Fibroblast of skin of back (primary cell): Measurements from ENCODE around the gene ZSCAN20.

Experiments used
- DNase-seq: peaks from one replicate; pipeline ENCODE4 v3.0.0-alpha.2; 2013

The ZSCAN20 gene

GRCh38 chr1:33535334-33535733 lies 62.9 kb downstream of the ZSCAN20 start:
- no peak for DNase-seq

GRCh38 chr1:33537885-33538284 lies 65.4 kb downstream of the ZSCAN20 start:
- DNase-seq, result no peak

DNA sequence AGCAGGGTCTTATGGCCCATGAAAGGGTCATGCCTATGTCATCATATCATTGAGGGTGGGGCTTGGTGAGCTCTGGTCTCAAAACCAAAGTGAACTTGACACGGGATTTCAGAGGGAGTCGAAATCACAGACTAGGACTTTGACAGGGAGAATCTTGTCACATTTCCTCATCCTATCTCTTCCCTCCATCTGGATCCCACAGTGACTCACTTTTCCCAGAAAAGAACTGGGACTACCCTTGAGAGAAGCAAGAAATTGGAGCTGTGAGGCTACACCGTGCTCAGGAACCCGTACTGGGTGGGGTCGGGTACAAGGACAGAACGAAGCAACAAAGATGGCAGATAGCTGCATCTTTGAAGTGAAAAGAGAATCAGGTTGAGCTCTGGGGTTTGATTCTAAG lies 69.5 kb downstream of the ZSCAN20 start:
- no peak for DNase-seq
